Osteocyte (in vitro differentiated cells): ENCODE results near the gene ALDH1A3. TPM values are rescaled to one million over a fixed set of nuclear protein-coding genes. Genes with fewer than 3 reads are reported as not detected.
A peak's percentile ranks its signal among the peaks of the same experiment; 100 is the strongest.

Experiments
- DNase-seq: peaks from one replicate; pipeline ENCODE4 v3.0.0; 2021; ENCODE audit warnings: mixed read lengths; ENCODE audit not compliant: unreplicated experiment; ENCODE audit errors: extremely low spot score
- H3K27ac Mint-ChIP-seq: one replicate; pipeline ENCODE4 v1.8.0; 2021; ENCODE audit warnings: mild to moderate bottlenecking, mixed read lengths; ENCODE audit not compliant: unreplicated experiment
- H3K27me3 Mint-ChIP-seq: one replicate; pipeline ENCODE4 v1.8.0; 2021; ENCODE audit warnings: mixed read lengths; ENCODE audit not compliant: unreplicated experiment
- H3K36me3 Mint-ChIP-seq: one replicate; pipeline ENCODE4 v1.8.0; 2021; ENCODE audit warnings: mixed read lengths; ENCODE audit not compliant: unreplicated experiment
- H3K4me1 Mint-ChIP-seq: one replicate; pipeline ENCODE4 v1.8.0; 2021; ENCODE audit warnings: mixed read lengths; ENCODE audit not compliant: unreplicated experiment
- H3K4me3 Mint-ChIP-seq: one replicate; pipeline ENCODE4 v1.8.0; 2021; ENCODE audit warnings: mild to moderate bottlenecking, moderate library complexity, mixed read lengths; ENCODE audit not compliant: unreplicated experiment
- H3K9me3 Mint-ChIP-seq: one replicate; pipeline ENCODE4 v1.8.0; 2021; ENCODE audit warnings: mixed read lengths; ENCODE audit not compliant: unreplicated experiment
- long read RNA-seq: library from polyadenylated mRNA; unstranded; transcript quantifications from one replicate; pipeline ENCODE4 v2.0.0, GENCODE V29; 2021
- total RNA-seq: library from RNA; stranded (reverse); gene quantifications from 2 replicates; pipeline ENCODE4 v1.2.1, GENCODE V29; 2021
- TF ChIP-seq, protein P1 (sequence below): fragments of 200-600 bp; sonication (generic); IDR thresholded peaks from 2 replicates; pipeline ENCODE4 v1.5.0; 2021; ENCODE audit warnings: antibody characterized with exemption, mild to moderate bottlenecking, moderate library complexity

Gene ALDH1A3
- 0.30 and 0.57 TPM in 2 replicates for total RNA-seq
- long read RNA-seq, partial matches to known transcripts = 1 of 3 reads
- long read RNA-seq, other reads (novel, unspliced or antisense) = 0 of 3 reads

- Mint-ChIP-seq H3K4me3 (peak within 1 kb of the TSS; percentile 68), H3K36me3 (no peaks in the 10 kb centered on the region), H3K4me1 (peaks cover 7% of the 10 kb centered on the region), H3K9me3 (no peaks in the 10 kb centered on the region), H3K27ac (no peak within 1 kb of the TSS), H3K27me3 (peaks cover 78% of the 10 kb centered on the region)
- DNase-seq = no peak
- TF ChIP-seq, protein P1, sequence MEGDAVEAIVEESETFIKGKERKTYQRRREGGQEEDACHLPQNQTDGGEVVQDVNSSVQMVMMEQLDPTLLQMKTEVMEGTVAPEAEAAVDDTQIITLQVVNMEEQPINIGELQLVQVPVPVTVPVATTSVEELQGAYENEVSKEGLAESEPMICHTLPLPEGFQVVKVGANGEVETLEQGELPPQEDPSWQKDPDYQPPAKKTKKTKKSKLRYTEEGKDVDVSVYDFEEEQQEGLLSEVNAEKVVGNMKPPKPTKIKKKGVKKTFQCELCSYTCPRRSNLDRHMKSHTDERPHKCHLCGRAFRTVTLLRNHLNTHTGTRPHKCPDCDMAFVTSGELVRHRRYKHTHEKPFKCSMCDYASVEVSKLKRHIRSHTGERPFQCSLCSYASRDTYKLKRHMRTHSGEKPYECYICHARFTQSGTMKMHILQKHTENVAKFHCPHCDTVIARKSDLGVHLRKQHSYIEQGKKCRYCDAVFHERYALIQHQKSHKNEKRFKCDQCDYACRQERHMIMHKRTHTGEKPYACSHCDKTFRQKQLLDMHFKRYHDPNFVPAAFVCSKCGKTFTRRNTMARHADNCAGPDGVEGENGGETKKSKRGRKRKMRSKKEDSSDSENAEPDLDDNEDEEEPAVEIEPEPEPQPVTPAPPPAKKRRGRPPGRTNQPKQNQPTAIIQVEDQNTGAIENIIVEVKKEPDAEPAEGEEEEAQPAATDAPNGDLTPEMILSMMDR = no peak
These were observed at the start of gene ALDH1A3 for GRCh38 chr15:100879464-100880138. Gene ALDH1A3 (plus strand): TSS chr15:100879831. CDS start chr15:100879908, 77 bp downstream.

DNA sequence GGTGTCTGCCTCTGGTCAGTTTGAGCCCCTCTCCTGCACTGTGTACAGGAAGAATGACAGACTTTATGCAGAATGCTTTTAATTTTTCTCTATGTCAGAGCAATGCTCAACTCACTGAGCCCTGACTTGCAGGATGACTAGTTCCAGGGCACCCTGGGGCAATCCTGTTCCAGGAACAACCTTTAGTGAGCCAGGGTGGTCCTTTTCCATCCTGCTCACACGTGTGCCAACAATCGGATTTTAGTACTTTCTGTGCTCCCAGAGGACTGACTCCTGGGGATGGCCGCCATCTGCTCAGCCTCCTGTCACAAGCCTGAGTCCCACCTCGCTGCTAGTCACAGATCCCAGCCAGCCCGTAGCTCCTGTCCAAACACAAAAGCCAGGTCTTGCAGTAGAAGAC, 48.2 kb upstream of the ALDH1A3 start:
- no peaks in the 10 kb centered on the region for H3K36me3 Mint-ChIP-seq
- TF ChIP-seq, protein P1 = no peak
- H3K27me3 Mint-ChIP-seq = peaks cover 14% of the 10 kb centered on the region
- no peak overlapping the region for H3K27ac Mint-ChIP-seq
- DNase-seq = no peak
- H3K4me3 Mint-ChIP-seq = no peak overlapping the region
- no peaks in the 10 kb centered on the region for H3K4me1 Mint-ChIP-seq
- H3K9me3 Mint-ChIP-seq = peaks cover 10% of the 10 kb centered on the region

GRCh38 chr15:100832149-100832942, 47.3 kb upstream of the ALDH1A3 start:
- no peak overlapping the region for H3K27ac Mint-ChIP-seq
- H3K27me3 Mint-ChIP-seq = peaks cover 14% of the 10 kb centered on the region
- peaks cover 10% of the 10 kb centered on the region for H3K9me3 Mint-ChIP-seq
- no peak for DNase-seq
- no peak overlapping the region for H3K4me3 Mint-ChIP-seq
- H3K4me1 Mint-ChIP-seq = no peaks in the 10 kb centered on the region
- TF ChIP-seq, protein P1 = no peak
- no peaks in the 10 kb centered on the region for H3K36me3 Mint-ChIP-seq

DNA sequence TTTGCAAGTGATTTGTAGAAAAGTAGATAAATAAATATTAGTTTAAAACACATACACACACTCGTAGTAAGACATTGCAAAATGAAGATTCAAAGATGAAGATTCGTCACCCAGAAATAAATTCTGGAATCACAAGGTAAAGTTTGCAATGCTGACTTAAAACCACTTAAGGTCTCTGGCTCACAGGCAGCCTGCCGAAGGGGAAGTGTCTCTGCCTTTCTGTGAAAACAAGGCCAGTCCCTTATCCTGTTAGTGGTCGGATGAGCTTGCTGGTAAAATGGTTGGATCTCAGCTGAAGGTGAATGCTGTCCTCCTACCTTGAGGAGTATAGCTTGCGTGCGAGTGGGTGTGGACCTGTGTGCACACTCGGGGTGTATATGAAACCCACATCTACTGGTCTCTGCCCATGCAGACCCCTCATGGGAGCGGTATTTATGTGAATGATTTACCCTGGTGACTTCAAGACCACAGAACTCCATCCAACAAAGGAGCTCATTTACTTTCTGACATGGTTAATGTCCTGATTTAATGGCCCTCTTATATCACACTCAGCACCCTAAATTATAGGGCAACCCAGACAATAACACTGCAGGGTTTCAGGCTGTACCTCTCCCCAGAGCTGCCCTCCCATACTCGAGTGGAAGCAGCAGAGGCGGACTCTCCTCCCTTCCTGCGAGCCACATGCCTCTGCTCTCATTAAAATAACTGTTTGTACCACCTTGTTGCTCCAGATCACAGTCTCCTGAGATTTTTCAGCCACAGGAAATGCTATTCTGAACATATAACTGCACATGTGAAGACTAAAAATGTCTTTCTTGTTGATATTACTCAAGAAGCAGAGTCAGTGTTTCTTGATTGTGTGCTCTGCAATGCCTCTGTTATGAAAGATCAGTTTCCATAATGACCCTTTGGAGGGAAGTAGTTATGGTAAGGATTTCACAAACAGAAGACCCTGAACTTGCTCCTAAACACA, 45.9 kb upstream of the ALDH1A3 start:
- Mint-ChIP-seq H3K36me3 (no peaks in the 10 kb centered on the region), H3K4me3 (no peak overlapping the region), H3K4me1 (no peaks in the 10 kb centered on the region), H3K9me3 (peaks cover 4% of the 10 kb centered on the region), H3K27me3 (peaks cover 14% of the 10 kb centered on the region), H3K27ac (no peak overlapping the region)
- no peak for DNase-seq
- TF ChIP-seq, protein P1 = no peak
